Measurements from ENCODE around the gene EPS8L3.
"Not testable (repeated sequence)": the region's sequence is repeated elsewhere in the genome, so short reads cannot be mapped to it uniquely, and the experiment has no call there.

EPS8L3 gene

DNA sequence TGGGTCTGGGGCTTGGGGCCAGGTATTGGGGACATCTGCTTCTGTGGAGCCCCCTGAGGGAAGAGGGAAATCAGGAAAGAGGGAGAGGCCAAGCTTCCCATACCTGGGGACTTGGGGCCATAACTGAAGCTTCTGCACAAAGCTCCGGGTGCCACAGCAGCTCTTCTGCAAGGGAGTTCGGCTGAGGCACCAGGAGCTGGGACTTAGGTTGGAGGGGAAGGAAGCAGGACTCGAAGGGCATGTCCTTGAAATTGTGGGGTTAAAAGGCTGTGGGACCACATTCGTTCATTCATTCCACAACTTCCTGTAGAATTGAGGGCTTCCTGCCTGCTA is 1.7 kb upstream of the EPS8L3 start:
- Mint-ChIP-seq H3K27me3 (peaks cover 16% of the 10 kb centered on the region), H3K4me1 (peaks cover 5% of the 10 kb centered on the region), H3K27ac (no peak overlapping the region), H3K9me3 (no peaks in the 10 kb centered on the region), H3K36me3 (no peaks in the 10 kb centered on the region), H3K4me3 (no peak overlapping the region)
- no peak for ATAC-seq

DNA sequence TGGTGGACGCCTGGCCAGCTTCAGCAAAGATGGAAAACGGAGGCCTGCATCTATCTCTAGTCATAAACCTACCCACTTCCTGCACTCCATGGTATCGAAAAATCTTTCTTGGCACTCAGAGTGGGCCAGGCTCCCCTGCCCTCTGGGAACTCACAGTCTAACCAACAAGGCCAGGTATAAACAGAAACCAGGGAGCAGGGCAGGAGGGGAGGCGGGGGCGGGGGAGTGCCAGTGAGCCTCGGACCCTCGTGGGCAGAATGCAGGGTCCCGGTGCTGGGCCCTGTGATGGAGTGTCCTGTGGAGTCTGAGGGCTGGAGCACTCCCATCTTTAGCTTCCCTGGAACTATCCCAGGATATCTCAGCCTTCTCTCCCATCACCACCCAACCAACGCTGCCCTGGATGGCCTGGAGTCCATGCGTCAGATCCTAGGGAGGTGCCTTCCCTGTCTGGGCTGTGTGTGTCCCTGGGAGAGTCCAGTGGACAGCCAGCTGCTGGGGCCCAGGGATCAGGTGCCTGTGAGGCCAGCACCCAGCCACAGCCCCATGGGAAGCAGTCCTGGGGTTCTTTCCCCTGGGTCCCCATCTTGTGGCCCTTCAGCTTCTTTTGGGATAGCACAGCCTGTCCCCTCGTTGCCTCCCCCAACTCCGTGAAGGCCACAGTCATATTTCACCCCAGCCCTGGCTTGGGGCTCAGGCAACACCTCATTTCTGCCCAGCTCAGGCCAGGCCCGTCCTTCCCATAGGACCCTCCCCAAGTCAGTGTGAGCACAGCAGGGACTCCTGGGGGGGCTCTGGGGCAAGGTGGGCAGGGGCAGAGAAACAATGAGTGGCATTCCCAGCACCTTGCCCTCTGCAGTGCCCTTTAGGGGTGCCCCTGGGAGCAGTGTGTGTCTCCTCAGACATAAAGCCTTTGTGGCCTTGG is 1.1 kb upstream of the EPS8L3 start:
- peaks cover 16% of the 10 kb centered on the region for H3K27me3 Mint-ChIP-seq
- H3K36me3 Mint-ChIP-seq = no peaks in the 10 kb centered on the region
- H3K27ac Mint-ChIP-seq = no peak overlapping the region
- no peak overlapping the region for H3K4me3 Mint-ChIP-seq
- ATAC-seq = no peak
- peaks cover 5% of the 10 kb centered on the region for H3K4me1 Mint-ChIP-seq
- no peaks in the 10 kb centered on the region for H3K9me3 Mint-ChIP-seq

DNA sequence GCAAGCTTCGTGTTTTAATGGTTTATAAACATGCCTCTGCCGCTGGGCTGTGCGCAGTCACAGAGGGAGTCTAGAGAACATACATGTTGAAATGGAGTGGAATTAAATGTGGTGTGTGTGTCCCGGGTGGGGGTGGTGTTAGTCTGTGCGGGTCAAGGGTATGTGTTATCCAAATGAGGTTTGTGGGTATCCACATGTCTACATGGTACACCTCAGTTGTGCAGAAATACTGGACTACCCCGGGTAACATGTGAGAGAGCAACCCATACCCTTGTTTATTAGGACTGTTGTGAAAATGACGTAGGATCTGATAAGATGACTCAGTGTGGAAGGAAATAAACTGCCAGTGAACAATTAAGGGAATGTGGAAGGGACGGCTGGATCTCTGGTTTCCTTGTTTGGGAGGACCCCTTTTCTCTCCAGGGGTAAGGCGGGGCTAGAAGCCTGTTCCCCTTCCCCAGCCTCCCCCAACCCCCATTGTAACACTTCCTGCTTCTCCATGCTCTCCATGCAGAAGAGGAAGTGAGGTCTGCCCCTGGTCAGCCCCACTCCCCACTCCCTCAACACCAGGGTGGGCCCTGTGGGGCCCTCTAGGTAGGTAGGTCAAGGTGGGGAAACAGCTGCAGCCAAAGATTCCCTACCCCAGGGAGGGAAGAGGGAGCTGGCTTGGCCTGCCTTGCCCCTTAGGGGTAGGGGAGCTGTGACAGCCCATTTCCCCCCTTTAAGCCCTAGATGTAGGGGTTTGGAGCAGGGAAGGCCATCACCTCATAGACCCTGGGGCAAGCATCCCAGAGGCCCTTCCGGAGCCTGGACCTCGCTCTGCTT is 690 bp downstream of the EPS8L3 start:
- peaks cover 16% of the 10 kb centered on the region for H3K27me3 Mint-ChIP-seq
- no peak overlapping the region for H3K4me3 Mint-ChIP-seq
- no peaks in the 10 kb centered on the region for H3K9me3 Mint-ChIP-seq
- ATAC-seq = no peak
- no peaks in the 10 kb centered on the region for H3K36me3 Mint-ChIP-seq
- no peak overlapping the region for H3K27ac Mint-ChIP-seq
- H3K4me1 Mint-ChIP-seq = peaks cover 5% of the 10 kb centered on the region

DNA sequence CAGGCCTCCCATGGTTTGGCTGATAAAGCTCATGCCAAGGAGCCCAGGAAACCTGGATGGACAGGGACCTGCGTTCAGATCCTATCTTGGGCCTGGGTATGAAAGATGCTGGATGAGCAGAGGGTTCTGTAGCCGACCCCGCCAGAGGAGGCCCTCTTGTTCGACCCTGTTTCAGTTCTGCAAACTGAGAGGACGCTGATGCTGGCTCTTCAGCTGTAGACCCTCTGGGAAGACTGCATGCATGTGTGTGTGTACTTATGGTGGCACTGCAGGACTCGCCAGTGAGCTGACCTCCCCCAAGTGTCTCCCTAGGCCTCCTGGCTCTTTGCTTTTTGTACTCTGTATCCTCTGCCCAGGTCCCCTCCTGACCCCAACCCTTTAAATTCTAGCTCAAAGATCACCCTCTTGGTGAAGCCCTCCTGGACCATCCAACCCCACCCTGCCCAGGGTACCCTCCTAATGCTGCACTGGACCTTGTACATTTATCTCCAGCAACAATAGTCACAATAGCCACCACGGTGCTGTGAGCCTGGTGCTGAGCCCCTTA is 1.6 kb downstream of the EPS8L3 start:
- H3K27me3 Mint-ChIP-seq = peaks cover 16% of the 10 kb centered on the region
- H3K27ac Mint-ChIP-seq = no peak overlapping the region
- no peak overlapping the region for H3K4me3 Mint-ChIP-seq
- no peaks in the 10 kb centered on the region for H3K9me3 Mint-ChIP-seq
- H3K4me1 Mint-ChIP-seq = peaks cover 5% of the 10 kb centered on the region
- no peaks in the 10 kb centered on the region for H3K36me3 Mint-ChIP-seq
- no peak for ATAC-seq

DNA sequence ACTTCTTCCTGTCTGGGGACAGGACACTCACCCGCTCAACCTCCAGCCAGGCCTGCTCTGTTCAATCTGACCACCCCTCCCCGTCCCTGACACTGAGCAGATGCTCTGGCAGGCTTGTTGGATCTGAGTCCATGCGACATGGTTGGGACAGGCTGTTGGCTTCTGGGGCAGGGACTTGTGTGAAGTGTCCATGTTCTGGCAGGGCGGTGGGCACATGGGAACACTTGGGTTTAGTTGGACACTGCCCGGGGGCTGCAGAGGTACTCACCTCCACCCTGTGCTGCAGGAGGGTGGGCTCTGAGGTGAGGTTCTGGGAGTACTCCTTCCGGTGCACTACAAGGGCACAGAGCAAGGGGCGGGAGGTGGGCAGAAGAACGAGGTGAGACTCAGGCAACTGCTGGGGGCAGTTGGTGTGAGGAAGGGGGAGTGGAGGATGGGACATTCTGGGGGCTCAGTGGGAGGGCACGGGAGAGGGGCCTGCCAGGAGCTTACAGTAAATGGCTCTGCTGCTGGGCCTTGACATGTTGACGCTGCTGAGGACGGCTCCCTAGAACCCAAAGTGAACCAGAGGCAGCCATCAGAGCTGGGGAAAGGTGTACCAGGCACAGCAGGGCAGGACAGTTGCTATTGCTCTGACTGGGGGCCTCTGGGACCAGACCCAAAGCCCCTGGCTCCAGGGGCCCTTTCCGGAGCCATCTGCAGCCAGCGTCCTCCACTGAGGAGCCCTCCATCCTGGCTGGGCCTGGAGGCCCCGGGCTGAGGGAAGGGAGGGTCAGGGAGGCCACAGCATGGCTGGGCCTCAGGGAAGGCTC is 2.3 kb downstream of the EPS8L3 start:
- no peaks in the 10 kb centered on the region for H3K9me3 Mint-ChIP-seq
- no peaks in the 10 kb centered on the region for H3K36me3 Mint-ChIP-seq
- H3K27ac Mint-ChIP-seq = no peak overlapping the region
- H3K4me3 Mint-ChIP-seq = no peak overlapping the region
- no peak for ATAC-seq
- peaks cover 16% of the 10 kb centered on the region for H3K27me3 Mint-ChIP-seq
- H3K4me1 Mint-ChIP-seq = peaks cover 5% of the 10 kb centered on the region

DNA sequence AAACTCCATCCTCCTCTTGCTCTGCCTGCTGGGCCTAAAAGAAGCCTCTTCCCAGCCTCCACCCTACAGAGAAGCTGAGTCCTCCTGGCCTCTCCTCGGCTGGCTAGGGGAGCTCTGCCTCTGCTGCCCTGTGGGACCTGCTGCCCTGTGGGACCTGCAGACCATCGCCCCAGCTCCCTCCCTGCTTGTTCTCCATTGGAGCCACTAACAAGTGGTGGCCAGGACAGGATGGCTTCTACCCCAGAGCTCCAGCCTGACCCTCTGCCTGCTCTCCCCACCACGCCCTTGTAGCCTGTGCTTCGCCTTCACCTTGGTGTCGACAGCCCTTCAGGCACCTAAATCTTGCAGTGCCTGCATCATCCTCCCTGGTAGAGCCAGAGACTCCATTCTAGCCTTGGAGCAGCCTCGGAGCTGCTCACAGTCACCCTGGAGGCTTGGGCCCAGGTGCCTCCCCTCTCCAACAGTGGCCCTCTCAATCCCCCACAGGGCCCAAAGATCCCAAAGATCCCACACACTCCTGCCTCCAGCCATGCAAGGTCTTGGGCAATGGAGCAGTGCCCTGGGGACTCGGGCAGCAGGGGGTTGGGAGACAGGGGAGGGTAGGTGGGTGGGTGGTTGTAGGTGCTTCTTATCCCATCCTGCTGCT is 3.0 kb downstream of the EPS8L3 start:
- peaks cover 16% of the 10 kb centered on the region for H3K27me3 Mint-ChIP-seq
- H3K27ac Mint-ChIP-seq = no peak overlapping the region
- H3K9me3 Mint-ChIP-seq = no peaks in the 10 kb centered on the region
- H3K36me3 Mint-ChIP-seq = no peaks in the 10 kb centered on the region
- no peak for ATAC-seq
- H3K4me1 Mint-ChIP-seq = peaks cover 5% of the 10 kb centered on the region
- H3K4me3 Mint-ChIP-seq = no peak overlapping the region

DNA sequence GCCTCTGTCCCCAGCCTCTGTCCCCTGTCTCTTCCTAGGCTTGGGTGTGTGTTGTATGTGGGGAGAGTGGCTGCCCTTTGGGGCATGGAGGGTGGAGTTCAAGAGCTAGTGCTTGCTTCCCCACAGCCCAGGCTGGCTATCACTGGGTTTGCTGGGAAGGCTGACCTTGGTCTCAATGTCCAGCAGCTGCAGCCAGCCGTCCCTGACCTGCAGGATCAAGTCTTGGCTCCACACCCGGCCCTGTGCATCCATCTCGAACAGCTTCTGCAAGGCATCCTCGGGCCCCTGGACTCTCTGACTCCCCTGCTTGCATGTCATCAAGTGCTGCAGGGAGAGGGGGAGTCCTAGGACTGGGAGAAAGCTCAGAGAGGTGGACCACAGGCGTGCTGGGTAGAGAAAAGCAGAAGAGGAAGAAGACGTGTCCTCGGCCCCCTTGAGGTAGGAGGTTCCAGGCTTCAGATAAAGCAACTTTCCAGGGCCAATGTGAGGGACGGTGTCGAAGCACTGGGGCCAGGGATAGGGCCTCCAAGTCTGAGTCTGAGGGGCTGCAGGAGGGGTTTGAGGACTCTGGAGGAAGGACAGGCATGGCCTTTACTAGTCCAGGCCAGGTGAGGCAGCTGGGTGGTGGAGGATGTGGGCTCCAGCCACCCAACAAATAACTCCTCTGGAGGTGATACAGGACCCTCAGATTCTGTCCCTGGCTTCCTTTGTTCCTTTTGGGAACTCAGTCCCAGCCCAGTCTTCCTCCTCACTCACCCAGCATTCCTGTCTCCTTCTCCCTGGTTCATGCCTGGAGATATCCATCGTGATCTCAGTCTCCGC is 4.0 kb downstream of the EPS8L3 start:
- ATAC-seq = no peak
- Mint-ChIP-seq H3K9me3 (no peaks in the 10 kb centered on the region), H3K4me3 (no peak overlapping the region), H3K27me3 (peaks cover 8% of the 10 kb centered on the region), H3K27ac (no peak overlapping the region), H3K36me3 (no peaks in the 10 kb centered on the region), H3K4me1 (peaks cover 5% of the 10 kb centered on the region)

DNA sequence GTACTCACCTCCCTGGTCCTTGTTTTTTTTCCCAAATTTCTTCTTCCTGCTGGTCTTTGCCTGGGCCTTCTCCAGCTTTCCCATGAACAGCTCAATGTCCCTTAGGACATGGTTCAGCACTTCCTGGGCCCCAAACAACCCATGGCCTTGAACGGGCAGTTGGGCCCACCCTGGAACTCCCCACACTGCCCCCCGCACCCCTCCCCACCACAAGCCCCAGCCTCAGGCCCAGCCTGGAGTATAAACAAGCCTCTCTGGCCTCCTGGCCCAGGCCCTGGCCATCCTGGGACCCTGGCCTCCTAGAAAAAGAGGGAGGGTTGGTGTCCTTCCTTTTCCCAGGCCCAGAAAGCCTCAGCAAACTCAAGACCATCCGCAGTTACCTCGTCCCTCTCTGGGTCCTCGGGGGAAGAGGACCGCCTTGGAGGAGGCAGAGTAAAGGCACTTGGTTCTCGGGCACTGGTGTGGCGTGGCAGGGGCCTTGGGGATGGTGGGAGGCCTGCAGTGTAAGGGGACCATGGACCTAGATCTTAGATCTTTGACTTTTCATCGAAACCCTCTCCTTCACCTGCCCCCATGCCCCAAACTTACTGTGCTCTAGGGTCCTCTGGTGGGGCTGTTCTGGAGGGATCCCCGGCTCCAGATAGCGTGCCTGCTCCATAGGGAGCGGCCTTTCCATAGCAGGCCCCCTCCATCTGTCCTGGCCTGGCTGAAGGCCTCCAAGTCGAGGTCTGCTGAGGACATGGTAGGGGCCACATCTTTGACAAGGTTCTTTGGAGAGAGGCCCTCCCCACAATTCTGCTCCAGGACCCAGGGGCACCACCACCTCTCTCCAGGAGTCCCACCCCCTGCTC is 5.6 kb downstream of the EPS8L3 start:
- Mint-ChIP-seq H3K4me1 (peaks cover 5% of the 10 kb centered on the region), H3K4me3 (no peak overlapping the region), H3K9me3 (no peaks in the 10 kb centered on the region), H3K27me3 (no peaks in the 10 kb centered on the region), H3K36me3 (no peaks in the 10 kb centered on the region), H3K27ac (no peak overlapping the region)
- ATAC-seq = no peak

DNA sequence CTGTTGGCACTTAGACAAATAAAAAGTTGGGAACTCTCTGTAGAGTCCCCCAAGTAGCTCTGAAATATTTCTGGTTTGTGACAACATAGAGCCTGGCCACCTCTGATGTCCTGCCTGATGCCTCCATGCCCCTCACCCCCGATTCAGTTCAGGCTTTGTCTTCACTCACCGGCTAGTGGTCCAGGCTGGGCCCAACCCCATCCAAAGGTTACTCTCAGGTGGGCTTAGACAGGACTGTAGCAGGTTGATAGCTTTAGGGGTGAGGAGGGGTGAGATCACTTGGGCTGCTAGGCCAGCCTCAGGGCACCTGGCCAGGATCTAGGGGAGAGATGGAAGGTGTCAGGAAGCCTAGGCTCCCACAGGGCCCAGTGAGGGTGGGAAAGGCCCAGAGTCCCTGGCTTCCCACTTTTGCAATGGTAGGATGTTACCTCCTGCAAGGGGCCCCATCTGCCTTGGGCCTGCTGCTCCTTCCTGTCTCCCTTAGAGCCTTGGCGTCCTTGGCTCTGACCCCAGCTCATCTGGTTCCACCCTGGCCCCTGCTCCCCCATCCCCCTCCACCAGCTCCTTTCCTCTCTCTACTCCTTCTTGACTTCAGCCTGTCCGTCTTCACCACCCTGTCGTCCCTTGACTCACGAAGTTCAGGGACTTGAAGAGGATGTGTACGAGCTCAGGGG is 6.7 kb downstream of the EPS8L3 start:
- Mint-ChIP-seq H3K27ac (no peak overlapping the region), H3K36me3 (no peaks in the 10 kb centered on the region)
- ATAC-seq = no peak

DNA sequence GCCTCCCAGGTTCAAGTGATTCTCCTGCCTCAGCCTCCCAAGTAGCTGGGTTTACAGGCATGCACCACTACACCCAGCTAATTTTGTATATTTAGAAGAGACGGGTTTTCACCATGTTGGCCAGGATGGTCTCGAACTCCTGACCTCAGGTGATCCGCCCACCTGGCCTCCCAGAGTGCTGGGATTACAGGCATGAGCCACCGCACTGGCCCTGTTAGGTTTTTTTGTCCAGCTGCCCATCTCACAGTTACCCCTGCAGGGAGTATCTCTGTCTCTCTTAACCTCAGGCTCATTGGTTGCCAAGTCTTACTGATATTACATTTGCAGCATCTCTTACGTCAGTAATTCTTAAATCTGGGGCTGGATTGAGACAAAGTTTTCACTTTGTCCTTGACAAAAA is 7.4 kb downstream of the EPS8L3 start:
- not testable (repeated sequence) for H3K36me3 Mint-ChIP-seq, H3K9me3 Mint-ChIP-seq, H3K27ac Mint-ChIP-seq, H3K4me1 Mint-ChIP-seq, ATAC-seq, H3K4me3 Mint-ChIP-seq
- peaks cover 17% of the 10 kb centered on the region for H3K27me3 Mint-ChIP-seq

More for the DNA sequence above, 6.7 kb downstream of the EPS8L3 start:
- Mint-ChIP-seq H3K4me1 (peaks cover under 1% of the 10 kb centered on the region), H3K27me3 (peaks cover 11% of the 10 kb centered on the region), H3K9me3 (no peaks in the 10 kb centered on the region), H3K4me3 (no peak overlapping the region)

DNA sequence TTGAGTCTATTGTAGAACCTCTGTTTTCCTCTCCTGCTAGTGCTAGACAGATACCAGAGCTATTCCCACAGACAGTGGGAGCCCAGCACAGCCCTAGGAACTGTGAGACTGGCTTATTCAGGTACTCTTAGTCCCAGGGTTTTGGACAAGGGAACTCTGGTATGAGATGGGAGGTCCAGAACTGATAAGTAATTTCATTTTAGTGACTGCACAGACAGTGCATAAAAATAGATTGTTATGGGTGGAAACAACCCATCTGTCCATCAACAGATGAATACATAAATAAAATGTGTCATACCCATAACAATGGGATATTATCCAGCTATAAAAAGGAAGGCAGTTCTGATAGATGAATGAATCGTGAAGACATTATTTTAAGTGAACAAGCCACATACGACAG is 9.0 kb downstream of the EPS8L3 start:
- peaks cover 33% of the 10 kb centered on the region for H3K27me3 Mint-ChIP-seq
- no peaks in the 10 kb centered on the region for H3K4me1 Mint-ChIP-seq
- no peak overlapping the region for H3K27ac Mint-ChIP-seq
- H3K4me3 Mint-ChIP-seq = no peak overlapping the region
- ATAC-seq = no peak
- H3K36me3 Mint-ChIP-seq = no peaks in the 10 kb centered on the region
- no peaks in the 10 kb centered on the region for H3K9me3 Mint-ChIP-seq

DNA sequence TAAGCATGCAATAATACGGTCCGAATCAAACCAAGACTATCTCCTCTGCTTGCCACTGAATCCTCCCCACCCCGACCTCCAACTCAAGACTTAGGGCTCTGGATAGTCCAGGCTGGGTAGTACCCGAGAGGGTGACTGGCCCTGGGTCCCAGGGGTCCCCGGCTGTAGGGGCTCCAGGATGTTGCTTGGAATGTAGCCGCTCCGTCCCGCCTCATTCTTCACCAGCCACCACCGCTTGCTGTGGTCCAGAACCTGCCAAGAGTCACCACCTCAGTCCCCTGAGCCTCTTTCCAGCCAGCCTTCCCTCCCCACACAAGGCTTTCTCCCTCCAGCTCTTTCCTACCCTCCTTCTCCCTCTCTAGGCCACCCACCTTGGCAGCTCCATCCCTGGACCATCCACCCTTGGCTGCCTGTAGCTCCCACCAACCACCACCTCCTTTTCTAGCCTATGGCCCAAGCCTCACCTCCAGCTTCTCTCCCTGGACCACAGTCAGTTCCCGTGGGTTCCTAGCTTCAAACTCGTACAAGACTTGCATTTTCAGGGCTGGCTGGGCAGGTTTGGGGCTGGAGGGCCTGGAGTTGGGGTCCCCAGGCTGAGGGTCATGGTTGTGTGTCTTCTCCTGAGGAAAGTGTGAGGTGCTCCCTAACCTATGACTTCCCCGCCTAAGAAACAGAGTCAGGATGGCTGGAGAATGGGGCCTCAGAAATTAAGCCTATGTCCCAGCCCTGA is 12.0 kb downstream of the EPS8L3 start:
- Mint-ChIP-seq H3K36me3 (no peaks in the 10 kb centered on the region), H3K27me3 (peaks cover 61% of the 10 kb centered on the region), H3K4me1 (no peaks in the 10 kb centered on the region), H3K9me3 (no peaks in the 10 kb centered on the region), H3K27ac (no peak overlapping the region), H3K4me3 (no peak overlapping the region)
- no peak for ATAC-seq
